Muscle of leg (tissue), 11 donors: ENCODE data around the gene GDF2. TPM values are rescaled to one million over a fixed set of nuclear protein-coding genes. Genes with fewer than 3 reads are reported as not detected.

Source experiments
- DNase-seq: peaks from one replicate; pipeline ENCODE4 v3.0.0; 2013
- H3K27ac ChIP-seq: one replicate; pipeline ENCODE4 v1.5.1; 2013; ENCODE audit warnings: mild to moderate bottlenecking, low read length, control low read depth
- H3K27me3 ChIP-seq: one replicate; pipeline ENCODE4 v1.6.1; 2013; ENCODE audit warnings: low read length; ENCODE audit not compliant: control insufficient read depth, insufficient read depth
- H3K36me3 ChIP-seq: one replicate; pipeline ENCODE4 v1.6.1; 2013; ENCODE audit warnings: low read length; ENCODE audit not compliant: control insufficient read depth, insufficient read depth
- H3K4me1 ChIP-seq: one replicate; pipeline ENCODE4 v1.6.1; 2013; ENCODE audit warnings: low read length; ENCODE audit not compliant: control insufficient read depth, insufficient read depth
- H3K4me3 ChIP-seq: one replicate; pipeline ENCODE4 v1.5.1; 2013; ENCODE audit warnings: low read length, control low read depth
- H3K9me3 ChIP-seq: replicated peaks from 2 replicates; pipeline ENCODE4 v1.6.1; 2013; ENCODE audit warnings: low read depth, low read length; ENCODE audit not compliant: control insufficient read depth
- WGBS: methylation state at CpG from one replicate; pipeline ENCODE4 v1.1.5; 2013; ENCODE audit warnings: missing lambda C conversion rate; ENCODE audit not compliant: insufficient coverage; 5-methylcytosine and 5-hydroxymethylcytosine counted together
- polyA plus RNA-seq, 8 donors: library from polyadenylated mRNA; unstranded; fragments of 120-200 nt; gene quantifications; one replicate each; pipeline versions ENCODE4 v1.2.1 to v1.2.3, GENCODE V29; 2013; ENCODE audit warnings: inconsistent platforms in 1 of 8, low replicate concordance in 1 of 8; ENCODE audit not compliant: insufficient read length in 8 of 8, insufficient read depth in 1 of 8
- total RNA-seq: library from RNA; stranded (reverse); fragments of 120-200 nt; gene quantifications from one replicate; pipeline ENCODE4 v1.2.4, GENCODE V29; 2013

The GDF2 gene
- total and polyA plus RNA-seq, 9 donors: not detected

- H3K27ac ChIP-seq: no peak overlapping the region
- H3K9me3 ChIP-seq: no peaks in the 10 kb centered on the region
- no peaks in the 10 kb centered on the region for H3K4me1 ChIP-seq
- 76% methylated on average over 3 of the region's 3 CpGs for WGBS
- DNase-seq: no peak
- H3K36me3 ChIP-seq: no peaks in the 10 kb centered on the region
- no peak overlapping the region for H3K4me3 ChIP-seq
- peaks cover 23% of the 10 kb centered on the region for H3K27me3 ChIP-seq
Observed at GRCh38 chr10:47290338-47290737, 31.9 kb upstream of the GDF2 start.

DNA sequence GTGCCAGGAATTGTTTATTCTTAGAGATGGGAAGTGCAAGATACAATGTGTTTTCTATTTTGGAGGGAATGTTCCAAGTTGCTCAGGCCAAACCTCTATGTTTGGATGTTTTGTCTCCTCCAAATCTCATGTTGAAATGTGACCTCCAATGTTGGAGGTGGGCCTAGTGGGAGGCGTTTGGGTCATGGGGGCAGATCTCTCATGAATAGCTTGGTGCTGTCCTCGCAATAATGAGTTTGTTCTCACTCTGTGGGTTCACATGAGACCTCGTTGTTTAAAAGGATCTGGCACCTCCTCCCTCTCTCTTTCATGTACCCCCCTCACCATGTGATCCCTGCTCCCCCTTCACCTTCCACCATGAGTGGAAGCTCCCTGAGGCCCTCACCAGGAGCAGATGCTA, 30.6 kb upstream of the GDF2 start:
- Histone ChIP-seq H3K27ac (no peak overlapping the region), H3K27me3 (peaks cover 23% of the 10 kb centered on the region), H3K4me1 (peaks cover 5% of the 10 kb centered on the region), H3K4me3 (no peak overlapping the region), H3K36me3 (no peaks in the 10 kb centered on the region), H3K9me3 (no peaks in the 10 kb centered on the region)
- WGBS: 81% methylated on average over 2 of the region's 3 CpGs
- no peak for DNase-seq

DNA sequence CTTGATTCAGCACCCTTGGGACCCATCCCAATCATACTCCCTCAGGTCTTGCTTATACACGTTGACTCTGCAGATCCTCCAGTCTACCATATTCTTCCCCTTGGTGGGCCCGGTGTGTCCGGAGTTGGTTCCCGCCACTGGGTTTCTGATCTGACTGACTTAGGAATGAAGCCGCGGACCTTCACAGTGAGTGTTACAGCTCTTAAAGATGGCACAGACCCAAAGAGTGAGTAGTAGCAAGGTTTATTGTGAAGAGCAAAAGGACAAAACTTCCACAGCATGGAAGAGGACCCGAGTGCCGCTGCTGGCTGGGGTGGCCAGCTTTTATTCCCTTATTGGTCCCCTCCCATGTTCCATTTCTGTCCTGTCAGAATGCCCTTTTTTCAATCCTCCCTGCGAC, 28.2 kb upstream of the GDF2 start:
- peaks cover 5% of the 10 kb centered on the region for H3K4me1 ChIP-seq
- DNase-seq: no peak
- no peak overlapping the region for H3K4me3 ChIP-seq
- no peaks in the 10 kb centered on the region for H3K36me3 ChIP-seq
- H3K27ac ChIP-seq: no peak overlapping the region
- WGBS: 100% methylated on average over 3 of the region's 9 CpGs
- H3K9me3 ChIP-seq: no peaks in the 10 kb centered on the region
- H3K27me3 ChIP-seq: peaks cover 26% of the 10 kb centered on the region

- no peak for DNase-seq
- Histone ChIP-seq H3K36me3 (no peaks in the 10 kb centered on the region), H3K9me3 (no peaks in the 10 kb centered on the region), H3K4me1 (peaks cover 5% of the 10 kb centered on the region), H3K27ac (no peak overlapping the region), H3K4me3 (no peak overlapping the region), H3K27me3 (peaks cover 28% of the 10 kb centered on the region)
- no CpG with 5 or more reads among the region's 5 CpGs for WGBS
Observed at GRCh38 chr10:47294501-47294900, 27.8 kb upstream of the GDF2 start.

GRCh38 chr10:47295411-47295810, 26.8 kb upstream of the GDF2 start:
- Histone ChIP-seq H3K4me1 (peaks cover 8% of the 10 kb centered on the region), H3K36me3 (no peaks in the 10 kb centered on the region), H3K27ac (no peak overlapping the region), H3K27me3 (peaks cover 28% of the 10 kb centered on the region), H3K4me3 (no peak overlapping the region), H3K9me3 (no peaks in the 10 kb centered on the region)
- WGBS: 73% methylated on average over 5 of the region's 5 CpGs
- no peak for DNase-seq

- Histone ChIP-seq H3K27me3 (peaks cover 36% of the 10 kb centered on the region), H3K4me1 (peaks cover 17% of the 10 kb centered on the region), H3K9me3 (no peaks in the 10 kb centered on the region), H3K36me3 (no peaks in the 10 kb centered on the region), H3K4me3 (no peak overlapping the region), H3K27ac (no peak overlapping the region)
- WGBS: 0% methylated on average over 3 of the region's 12 CpGs
- peak; percentile 42 for DNase-seq
Observed at GRCh38 chr10:47296156-47296894, 25.9 kb upstream of the GDF2 start.

GRCh38 chr10:47296941-47297340, 25.3 kb upstream of the GDF2 start:
- WGBS: 80% methylated on average over 1 of the region's 1 CpG
- H3K36me3 ChIP-seq: no peaks in the 10 kb centered on the region
- H3K27me3 ChIP-seq: peaks cover 41% of the 10 kb centered on the region
- H3K27ac ChIP-seq: no peak overlapping the region
- DNase-seq: no peak
- H3K4me3 ChIP-seq: no peak overlapping the region
- H3K9me3 ChIP-seq: no peaks in the 10 kb centered on the region
- H3K4me1 ChIP-seq: peaks cover 19% of the 10 kb centered on the region

DNA sequence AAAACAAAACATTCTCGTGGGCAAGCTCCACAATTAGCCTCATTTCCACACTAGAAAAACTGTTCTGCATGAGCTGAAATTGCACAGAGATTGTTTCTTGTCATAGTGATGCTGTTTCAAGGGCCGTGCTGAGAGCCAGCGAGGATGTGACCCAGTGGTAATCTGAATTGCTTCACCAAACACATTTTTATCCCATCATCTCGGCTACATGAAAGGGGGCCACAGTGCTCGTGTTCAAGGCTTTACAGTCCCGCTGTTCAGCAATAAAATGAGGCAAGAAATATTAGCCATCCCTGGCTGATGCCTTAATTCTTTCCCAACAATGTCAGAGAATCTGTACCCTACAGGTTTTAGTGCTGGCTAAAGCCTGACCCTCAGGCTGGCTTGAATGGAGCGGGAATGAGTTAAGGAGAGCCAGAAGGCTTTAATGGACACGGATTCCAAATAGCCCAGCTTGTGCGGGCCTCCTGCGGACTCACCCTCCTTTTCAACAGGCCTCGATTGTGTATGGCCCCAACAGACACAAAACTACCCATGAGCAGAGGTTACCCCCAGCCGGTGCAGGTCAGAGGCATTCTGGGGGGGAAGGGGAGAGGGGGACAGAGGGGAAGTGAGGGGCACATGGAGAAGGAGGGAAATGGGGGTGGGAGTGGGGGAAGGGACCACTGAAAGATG, 24.3 kb upstream of the GDF2 start:
- DNase-seq: no peak
- H3K36me3 ChIP-seq: no peaks in the 10 kb centered on the region
- H3K4me1 ChIP-seq: peaks cover 19% of the 10 kb centered on the region
- H3K27me3 ChIP-seq: peaks cover 48% of the 10 kb centered on the region
- no peak overlapping the region for H3K27ac ChIP-seq
- no peaks in the 10 kb centered on the region for H3K9me3 ChIP-seq
- WGBS: 78% methylated on average over 5 of the region's 12 CpGs
- no peak overlapping the region for H3K4me3 ChIP-seq

- no peaks in the 10 kb centered on the region for H3K9me3 ChIP-seq
- H3K4me1 ChIP-seq: peaks cover 19% of the 10 kb centered on the region
- WGBS: 60% methylated on average over 1 of the region's 1 CpG
- H3K27ac ChIP-seq: no peak overlapping the region
- H3K4me3 ChIP-seq: no peak overlapping the region
- no peaks in the 10 kb centered on the region for H3K36me3 ChIP-seq
- H3K27me3 ChIP-seq: peaks cover 52% of the 10 kb centered on the region
- no peak for DNase-seq
Observed at GRCh38 chr10:47298715-47299114, 23.5 kb upstream of the GDF2 start.

DNA sequence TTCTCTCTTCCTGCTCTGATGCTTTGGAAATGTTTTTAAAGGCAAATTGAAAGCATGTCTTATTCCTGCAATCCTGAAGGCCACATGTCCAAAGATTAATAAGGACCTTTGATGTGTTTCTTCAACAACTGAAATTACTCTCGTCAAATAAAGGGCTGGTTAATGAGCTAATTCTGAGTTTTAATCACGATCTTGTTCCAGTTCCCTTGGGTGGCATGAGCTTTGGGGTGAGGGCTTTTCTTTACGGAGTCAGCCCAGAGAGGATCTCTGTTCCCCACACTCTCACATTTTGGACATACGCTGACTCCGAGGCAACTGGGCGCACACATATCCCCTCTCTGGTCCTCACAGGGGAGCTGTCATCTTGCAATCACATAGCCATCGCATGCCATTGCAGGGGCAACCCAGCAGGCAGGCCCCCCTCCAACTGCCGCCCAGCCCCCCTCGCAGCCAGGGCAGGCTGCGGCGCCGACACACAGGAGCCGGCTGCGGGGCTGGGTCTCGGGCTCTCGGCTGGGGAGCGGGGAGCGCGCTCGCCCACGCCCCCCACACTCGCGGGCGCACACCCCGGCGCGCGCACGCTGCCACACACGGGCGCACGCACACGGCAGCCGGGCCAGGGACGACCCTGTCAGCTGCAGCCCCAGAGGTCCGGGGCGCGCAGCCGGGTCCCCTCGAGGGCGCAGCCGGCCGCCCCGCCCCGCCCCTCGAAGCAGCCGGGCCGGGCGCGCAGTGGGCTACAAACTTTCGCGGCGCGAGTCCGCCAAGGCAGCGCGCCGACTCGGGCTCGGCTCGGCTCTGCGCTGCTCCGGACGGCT, 22.4 kb upstream of the GDF2 start, which contains the start of gene GDF10:
GDF10 (plus strand) TSS at position 587 of the 818 bp plus-strand sequence. CDS start 455 bp downstream, outside the sequence.
- Histone ChIP-seq H3K27me3 (peaks cover 52% of the 10 kb centered on the region), H3K27ac (no peak within 1 kb of the TSS), H3K36me3 (no peaks in the 10 kb centered on the region), H3K4me3 (peak within 1 kb of the TSS; percentile 33), H3K9me3 (no peaks in the 10 kb centered on the region), H3K4me1 (peaks cover 19% of the 10 kb centered on the region)
- DNase-seq: peak; percentile 21
- 1% methylated on average over 59 of the region's 64 CpGs for WGBS
